Ovary (tissue), 9 donors: ENCODE measurements around the gene ATG9B. TPM values are rescaled to one million over a fixed set of nuclear protein-coding genes. Genes with fewer than 3 reads are reported as not detected.

Experiments
- DNase-seq, 5 donors: peaks; one replicate each; pipeline ENCODE4 v3.0.0-alpha.2; 2019 to 2020
- H3K27ac ChIP-seq, 2 donors: fragments of 200-600 bp; one replicate each; pipeline versions ENCODE4 v1.5.1 to v1.8.0; 2019 to 2022
- H3K27me3 ChIP-seq: fragments of 200-600 bp; one replicate; pipeline ENCODE4 v1.8.0; 2022
- H3K36me3 ChIP-seq: fragments of 200-600 bp; sonication (generic); one replicate; pipeline ENCODE4 v1.5.1; 2019
- H3K4me1 ChIP-seq: one replicate; pipeline ENCODE4 v1.8.1; 2013; ENCODE audit warnings: mild to moderate bottlenecking, moderate library complexity; ENCODE audit not compliant: insufficient read depth
- H3K4me3 ChIP-seq: fragments of 200-600 bp; sonication (generic); one replicate; pipeline ENCODE4 v1.5.1; 2017
- H3K9me3 ChIP-seq, 2 donors: fragments of 200-600 bp in 1 of 2; sonication (generic) in 1 of 2; one replicate each; pipeline versions ENCODE4 v1.5.1 to v1.8.1; 2013 to 2019; ENCODE audit warnings: mild to moderate bottlenecking in 1 of 2, moderate library complexity in 1 of 2
- EP300 ChIP-seq: sonication (generic); formaldehyde crosslinking; IDR thresholded peaks from one replicate; pipeline ENCODE4 v1.6.1; 2017; ENCODE audit warnings: antibody characterized with exemption
- POLR2A ChIP-seq: fragments of 450-650 bp; IDR thresholded peaks from one replicate; pipeline ENCODE4 v1.6.1; 2017; ENCODE audit warnings: antibody characterized with exemption, mild to moderate bottlenecking, moderate library complexity
- WGBS, 3 donors: extraction: QIAGEN DNeasy Blood & Tissue Kit in 1 of 3; methylation state at CpG; one replicate each; pipeline versions ENCODE4 v1.1.5 to v1.1.7; 2013 to 2017; 5-methylcytosine and 5-hydroxymethylcytosine counted together
- intact Hi-C, 4 donors: fragments of 100-400 bp; cut with DNase I; formaldehyde crosslinking; loops; one replicate each; pipeline versions ENCODE4 v1.11.0 to v1.15.1; 2022 to 2023
- polyA plus RNA-seq, 2 donors: library from polyadenylated mRNA; stranded (reverse); fragments of 200-250 nt in 1 of 2; fragments of 350-450 nt in 1 of 2; fragmentation: Illumina TruSeq in 1 of 2; extraction: RNeasy Lipid Tissue Mini Kit (QIAGEN cat#74804) in 1 of 2; gene quantifications; one replicate each; pipeline ENCODE4 v1.2.3, GENCODE V29; 2013 to 2014
- total RNA-seq, 7 donors: library from RNA; depleted of rRNA in 2 of 7; stranded (reverse); fragments of >200 nt in 2 of 7; fragmentation: NEBNext Ultra II Directional in 3 of 7; extraction: Animal tissue kit (Norgen Biotek cat#: 25700) in 3 of 7; gene quantifications; one replicate each; pipeline versions ENCODE4 v1.1.0 to v1.2.4, GENCODE V29; 2016 to 2023
- TF ChIP-seq, protein P1 (sequence below), 3 donors: fragments of 450-650 bp in 2 of 3; fragments of 200-600 bp in 1 of 3; IDR thresholded peaks; one replicate each; pipeline versions ENCODE4 v1.5.1 to v1.8.0; 2016 to 2022; ENCODE audit warnings: antibody characterized with exemption in 3 of 3, mild to moderate bottlenecking in 1 of 3
- donor health status: DM: no; HTN: no; CAD: no; lungs with moderate emphysema.
- donor health status: DM: no; HTN: no; CAD: no.
- donor health status: Bipolar disorder and iron deficiency.
- donor health status: DM: yes; HTN: yes; CAD: no.
- donor health status: DM: no; HTN: no; CAD: no.
- donor health status: DM: yes; HTN: yes; CAD: no.

Gene ATG9B
- total and polyA plus RNA-seq, 9 donors = 0.03 to 1.0 (median 0.35) TPM

DNA sequence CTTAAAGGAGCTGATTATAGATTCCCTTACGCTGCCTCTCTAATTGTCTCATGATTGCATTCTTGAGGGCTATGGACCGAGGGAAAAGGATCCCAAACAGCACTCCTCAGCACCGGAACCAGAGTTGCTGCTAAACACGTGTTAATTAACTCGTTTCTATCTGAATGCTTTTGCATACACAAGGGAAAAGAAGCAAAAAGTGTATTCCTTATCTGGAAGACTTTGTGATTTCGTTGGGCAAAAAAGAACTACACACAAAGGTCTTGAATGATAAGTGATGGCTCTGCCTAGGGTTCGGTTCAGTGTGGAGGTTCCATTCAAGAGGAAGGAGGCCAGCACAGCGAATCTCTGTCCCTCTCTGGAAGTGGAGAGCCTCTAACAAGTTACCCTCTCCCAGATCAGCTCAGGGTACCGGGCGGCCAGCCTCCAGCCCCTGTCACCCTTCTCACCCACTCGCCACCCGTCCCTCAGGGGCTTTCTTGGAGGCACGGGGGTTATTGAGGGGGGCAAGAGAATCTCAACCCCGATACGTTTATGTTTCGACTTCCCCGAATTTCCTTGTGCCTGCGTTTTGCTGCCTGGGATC lies 34.6 kb upstream of the ATG9B start:
- Histone ChIP-seq H3K36me3 (no peaks in the 10 kb centered on the region), H3K9me3 (no peaks in the 10 kb centered on the region), H3K27ac (peak overlapping the region; percentile 88 to 97), H3K4me1 (peaks cover 25% of the 10 kb centered on the region), H3K27me3 (no peaks in the 10 kb centered on the region), H3K4me3 (peak overlapping the region; percentile 81)
- TF ChIP-seq, protein P1, sequence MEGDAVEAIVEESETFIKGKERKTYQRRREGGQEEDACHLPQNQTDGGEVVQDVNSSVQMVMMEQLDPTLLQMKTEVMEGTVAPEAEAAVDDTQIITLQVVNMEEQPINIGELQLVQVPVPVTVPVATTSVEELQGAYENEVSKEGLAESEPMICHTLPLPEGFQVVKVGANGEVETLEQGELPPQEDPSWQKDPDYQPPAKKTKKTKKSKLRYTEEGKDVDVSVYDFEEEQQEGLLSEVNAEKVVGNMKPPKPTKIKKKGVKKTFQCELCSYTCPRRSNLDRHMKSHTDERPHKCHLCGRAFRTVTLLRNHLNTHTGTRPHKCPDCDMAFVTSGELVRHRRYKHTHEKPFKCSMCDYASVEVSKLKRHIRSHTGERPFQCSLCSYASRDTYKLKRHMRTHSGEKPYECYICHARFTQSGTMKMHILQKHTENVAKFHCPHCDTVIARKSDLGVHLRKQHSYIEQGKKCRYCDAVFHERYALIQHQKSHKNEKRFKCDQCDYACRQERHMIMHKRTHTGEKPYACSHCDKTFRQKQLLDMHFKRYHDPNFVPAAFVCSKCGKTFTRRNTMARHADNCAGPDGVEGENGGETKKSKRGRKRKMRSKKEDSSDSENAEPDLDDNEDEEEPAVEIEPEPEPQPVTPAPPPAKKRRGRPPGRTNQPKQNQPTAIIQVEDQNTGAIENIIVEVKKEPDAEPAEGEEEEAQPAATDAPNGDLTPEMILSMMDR (IDR thresholded peaks at IDR 0.05) = no peak
- no peak for TF ChIP-seq EP300
- no peak for TF ChIP-seq POLR2A
- no peak for DNase-seq
- WGBS, 3 donors = 3 to 6% (median 4%) methylated on average over 18 of the region's 18 CpGs
- intact Hi-C loops = no loop called here

DNA sequence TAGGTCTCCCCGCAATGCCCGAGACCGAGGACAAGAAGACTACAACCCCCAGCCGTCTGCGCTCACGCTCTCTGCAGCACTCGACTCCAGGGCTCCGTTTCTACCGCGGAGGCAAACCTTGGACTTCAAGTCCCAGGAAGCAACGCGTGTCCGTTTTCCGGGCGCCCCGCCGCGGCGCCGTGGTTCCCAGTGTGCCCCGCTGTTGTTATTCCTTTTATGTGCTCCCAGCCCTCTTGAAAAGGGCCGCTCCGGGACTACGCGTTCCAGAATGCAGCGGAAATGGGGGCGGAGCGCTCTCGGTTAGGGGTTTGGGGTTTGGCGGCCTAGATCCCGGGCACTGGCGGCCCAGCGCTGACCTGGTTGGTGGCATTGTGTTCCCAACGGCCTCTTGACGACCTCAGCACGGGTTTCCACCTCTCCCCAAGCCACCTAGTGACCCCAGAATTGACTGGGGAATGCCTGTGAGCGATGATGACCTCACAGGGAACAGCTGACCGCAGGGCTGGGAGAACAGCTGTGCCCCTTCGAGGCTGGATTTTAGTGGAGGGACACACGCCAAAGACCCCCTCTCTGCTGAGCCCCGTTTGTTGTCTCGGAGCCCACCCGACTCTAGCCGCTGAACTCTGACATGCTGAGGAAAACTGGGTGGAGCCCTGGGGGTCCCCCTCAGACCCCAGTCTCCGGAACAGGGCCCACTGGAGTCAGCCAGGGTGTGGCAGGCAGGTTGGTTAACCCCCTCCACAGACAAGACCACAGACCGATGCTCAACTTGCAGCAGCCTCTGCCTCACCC lies 33.9 kb upstream of the ATG9B start:
- H3K27me3 ChIP-seq = no peaks in the 10 kb centered on the region
- DNase-seq = peak; percentile 97 to 99 (median 97)
- intact Hi-C loops = no loop called here
- H3K4me1 ChIP-seq = peaks cover 24% of the 10 kb centered on the region
- H3K9me3 ChIP-seq = no peaks in the 10 kb centered on the region
- TF ChIP-seq EP300 (no peak), POLR2A (peak; percentile 71)
- TF ChIP-seq, protein P1 (IDR thresholded peaks at IDR 0.05) = no peak
- H3K27ac ChIP-seq = peak overlapping the region; percentile 87 to 97
- 0 to 1% (median 0%) methylated on average over 41 to 46 of the region's 46 CpGs for WGBS, 3 donors
- peak overlapping the region; percentile 81 for H3K4me3 ChIP-seq
- no peaks in the 10 kb centered on the region for H3K36me3 ChIP-seq

DNA sequence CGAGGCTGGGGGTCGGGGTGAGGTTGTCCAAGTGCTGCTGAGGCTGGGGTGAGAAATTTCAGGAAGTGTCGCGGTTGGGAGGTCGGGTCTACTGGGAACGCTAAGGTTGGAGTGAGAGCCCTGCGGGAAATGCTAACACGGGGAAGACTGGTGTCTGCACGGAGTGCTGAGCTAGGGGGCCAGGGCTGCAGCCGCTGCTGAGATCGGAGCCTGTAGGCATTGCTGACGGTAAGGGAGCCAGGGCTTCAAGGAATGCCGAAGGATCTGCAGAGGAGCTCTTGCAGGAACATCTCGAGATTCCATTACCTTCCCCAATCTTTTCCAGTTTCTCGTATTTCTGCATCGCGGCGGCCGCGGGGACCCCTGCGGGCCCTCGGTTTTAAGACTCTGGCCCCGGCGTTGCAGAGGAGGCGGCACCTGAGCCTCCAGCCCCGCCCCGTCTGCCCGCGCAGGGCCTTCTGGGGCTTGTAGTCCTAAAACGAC lies 33.3 kb upstream of the ATG9B start, which contains the start of gene CDK5:
TSS of gene CDK5 (minus strand) at position 392 of the 483 bp plus-strand sequence. CDS start at position 343, 49 bp downstream.
- Histone ChIP-seq H3K4me3 (peak within 1 kb of the TSS; percentile 81), H3K36me3 (no peaks in the 10 kb centered on the region), H3K4me1 (peaks cover 23% of the 10 kb centered on the region), H3K27ac (peak within 1 kb of the TSS; percentile 87 to 97), H3K27me3 (no peaks in the 10 kb centered on the region), H3K9me3 (no peaks in the 10 kb centered on the region)
- WGBS, 3 donors = 0 to 1% (median 1%) methylated on average over 30 of the region's 30 CpGs
- TF ChIP-seq POLR2A (no peak), EP300 (no peak)
- TF ChIP-seq, protein P1 (IDR thresholded peaks at IDR 0.05) = no peak
- intact Hi-C loops = no loop called here
- DNase-seq = no peak

DNA sequence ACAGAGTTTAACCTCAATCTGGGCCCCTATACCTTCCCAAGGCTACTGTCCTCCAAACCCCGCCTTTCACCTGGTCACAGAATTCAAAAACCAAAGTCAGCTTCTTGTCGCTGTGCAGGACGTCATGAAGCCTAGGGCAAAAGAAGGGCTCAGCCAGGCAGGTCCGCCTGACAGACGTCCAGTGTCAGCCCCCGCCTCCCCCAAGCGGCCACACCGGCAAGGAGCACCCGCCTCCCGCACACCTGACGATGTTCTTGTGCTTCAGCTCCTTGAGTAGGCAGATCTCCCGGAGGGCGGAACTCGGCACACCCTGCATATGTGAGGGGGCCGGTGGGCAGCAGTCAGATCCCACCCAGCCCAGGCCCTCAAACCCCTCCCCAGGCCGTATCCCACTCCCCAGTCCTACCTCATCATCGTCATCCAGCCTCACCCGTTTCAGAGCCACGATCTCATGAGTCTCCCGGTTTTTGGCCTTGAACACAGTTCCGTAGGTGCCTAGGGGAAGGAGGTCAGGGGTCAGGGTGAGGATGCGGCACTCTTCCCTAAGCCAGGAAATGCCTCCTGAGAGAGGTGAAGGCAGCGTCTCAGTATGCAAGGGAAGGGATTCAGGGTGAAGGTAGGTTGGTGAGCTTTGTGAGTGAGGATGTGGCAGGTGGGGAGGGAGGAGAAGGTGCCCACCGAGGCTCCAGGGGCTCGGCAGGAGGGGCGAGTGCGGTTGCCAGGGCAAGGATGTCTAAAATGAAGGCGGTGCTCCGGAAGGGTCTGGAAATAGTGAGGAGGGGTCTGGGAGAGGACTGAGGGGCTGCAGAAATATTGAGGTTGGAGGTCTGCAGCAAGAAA lies 32.6 kb upstream of the ATG9B start:
- H3K9me3 ChIP-seq = no peaks in the 10 kb centered on the region
- no peak overlapping the region for H3K27ac ChIP-seq
- intact Hi-C loops = no loop called here

More for the DNA sequence above, 32.6 kb upstream of the ATG9B start:
- Histone ChIP-seq H3K4me1 (peaks cover 17% of the 10 kb centered on the region), H3K4me3 (peak overlapping the region; percentile 81), H3K36me3 (no peaks in the 10 kb centered on the region), H3K27me3 (no peaks in the 10 kb centered on the region)
- DNase-seq = peak in 4 of 5 donors; percentile 30 to 61 (median 60)
- 26 to 28% (median 27%) methylated on average over 29 of the region's 29 CpGs for WGBS, 3 donors
- TF ChIP-seq POLR2A (no peak), EP300 (no peak)
- TF ChIP-seq, protein P1 (IDR thresholded peaks at IDR 0.05) = no peak
